KG1 (cell line): ENCODE results near the gene ABHD16B.

ENCODE experiments used
- DNase-seq: peaks from one replicate; lab custom pipeline; 2025; lab: John Stamatoyannopoulos, UW

ABHD16B gene

DNA sequence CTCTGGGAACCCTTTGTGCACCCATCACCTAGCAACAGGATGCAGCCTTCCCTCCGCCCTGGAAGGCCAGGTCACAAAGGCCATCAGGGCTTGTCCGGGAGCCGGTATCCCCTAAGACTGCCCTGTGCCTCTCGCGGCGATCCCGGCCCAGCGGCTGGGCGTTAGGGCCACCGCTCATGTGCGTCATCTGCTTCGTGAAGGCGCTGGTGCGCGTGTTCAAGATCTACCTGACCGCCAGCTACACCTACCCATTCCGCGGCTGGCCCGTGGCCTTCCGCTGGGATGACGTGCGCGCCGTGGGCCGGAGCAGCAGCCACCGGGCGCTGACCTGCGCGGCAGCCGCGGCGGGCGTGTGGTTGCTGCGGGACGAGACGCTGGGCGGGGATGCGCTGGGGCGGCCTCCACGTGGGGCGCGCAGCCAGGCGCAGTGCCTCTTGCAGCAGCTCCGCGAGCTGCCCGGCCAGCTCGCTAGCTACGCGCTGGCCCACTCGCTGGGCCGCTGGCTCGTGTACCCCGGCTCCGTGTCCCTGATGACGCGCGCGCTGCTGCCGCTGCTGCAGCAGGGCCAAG lies at the start of gene ABHD16B:
Gene ABHD16B (plus strand): TSS at position 134 of the 570 bp plus-strand sequence. CDS start 43 bp downstream, at position 177.
- DNase-seq: no peak

GRCh38 chr20:63814891-63815614 lies 46.2 kb upstream of the ABHD16B start:
- no peak for DNase-seq

DNA sequence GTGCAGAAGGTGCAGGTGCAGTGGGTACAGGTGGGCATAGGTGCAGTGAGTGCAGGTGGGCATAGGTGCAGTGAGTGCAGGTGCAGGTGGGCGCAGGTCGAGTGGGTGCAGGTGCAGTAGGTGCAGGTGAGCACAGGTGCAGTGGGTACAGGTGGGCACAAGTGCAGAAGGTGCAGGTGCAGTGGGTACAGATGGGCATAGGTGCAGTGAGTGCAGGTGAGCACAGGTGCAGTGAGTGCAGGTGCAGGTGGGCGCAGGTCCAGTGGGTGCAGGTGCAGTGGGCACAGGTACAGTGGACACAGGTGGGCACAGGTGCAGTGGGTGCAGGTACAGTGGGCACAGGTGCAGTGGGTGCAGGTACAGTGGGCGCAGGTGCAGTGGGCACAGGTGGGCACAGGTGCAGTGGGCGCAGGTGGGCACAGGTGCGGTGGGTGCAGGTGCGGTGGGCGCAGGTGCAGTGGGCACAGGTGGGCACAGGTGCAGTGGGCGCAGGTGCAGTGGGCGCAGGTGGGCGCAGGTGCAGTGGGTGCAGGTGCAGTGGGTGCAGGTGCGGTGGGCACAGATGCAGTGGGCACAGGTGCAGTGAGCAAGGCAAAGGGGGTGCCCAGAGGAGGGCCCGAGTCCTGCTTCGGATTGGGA lies 45.6 kb upstream of the ABHD16B start:
- DNase-seq: no peak

DNA sequence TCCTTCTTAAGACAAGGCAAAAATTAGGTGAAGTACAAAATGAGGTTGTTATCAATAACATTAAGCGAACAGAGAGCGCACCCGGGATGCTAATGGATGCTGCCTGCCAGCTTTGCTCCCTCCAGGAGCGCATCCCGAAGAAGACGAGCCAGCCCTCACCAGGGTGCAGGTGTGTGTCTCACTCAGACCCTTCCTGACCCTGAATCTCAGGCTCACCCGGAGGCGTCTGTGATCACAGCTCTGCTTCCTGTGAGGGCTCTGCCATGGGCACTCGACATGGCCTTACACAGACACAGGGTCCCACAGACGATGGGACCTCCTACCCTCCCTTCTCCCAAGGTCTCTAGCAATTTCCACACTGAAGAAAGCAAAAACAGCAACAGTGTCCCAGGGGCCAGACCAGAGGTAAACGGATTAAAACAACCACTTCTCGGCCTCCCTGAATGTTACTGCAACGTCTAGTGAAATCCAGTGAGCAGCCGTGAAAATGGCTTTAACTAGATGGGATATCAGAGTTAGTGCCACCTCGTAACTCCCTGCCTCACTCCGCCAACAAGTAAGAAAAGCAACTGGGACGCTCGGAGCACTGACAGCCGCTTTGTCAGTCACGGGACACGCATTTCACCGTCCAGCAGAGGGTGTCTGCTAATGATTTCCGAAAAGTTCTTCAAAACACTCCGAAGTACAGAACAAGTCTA lies 41.9 kb upstream of the ABHD16B start:
- no peak for DNase-seq

GRCh38 chr20:63821811-63822210 lies 39.5 kb upstream of the ABHD16B start:
- no peak for DNase-seq

DNA sequence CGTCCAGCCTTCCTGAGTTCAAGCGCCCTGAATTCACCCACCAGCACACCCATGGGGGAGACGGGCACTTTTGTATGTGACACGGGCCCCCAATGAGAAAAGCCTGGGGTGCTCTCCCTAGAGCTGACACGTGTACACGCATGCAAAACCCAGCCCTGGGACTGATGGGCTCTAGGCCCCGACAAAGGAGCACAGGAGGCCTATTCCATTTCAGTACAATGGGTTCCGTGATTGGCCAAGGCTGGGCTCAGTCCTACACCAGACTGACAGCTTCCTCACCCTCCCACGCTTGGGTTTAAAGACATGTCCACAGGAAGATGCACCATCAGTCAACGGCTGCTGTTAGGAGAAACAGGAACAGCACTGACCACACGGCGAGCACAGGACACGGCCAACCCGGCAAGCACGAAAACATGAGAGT lies 39.0 kb upstream of the ABHD16B start:
- DNase-seq: no peak

DNA sequence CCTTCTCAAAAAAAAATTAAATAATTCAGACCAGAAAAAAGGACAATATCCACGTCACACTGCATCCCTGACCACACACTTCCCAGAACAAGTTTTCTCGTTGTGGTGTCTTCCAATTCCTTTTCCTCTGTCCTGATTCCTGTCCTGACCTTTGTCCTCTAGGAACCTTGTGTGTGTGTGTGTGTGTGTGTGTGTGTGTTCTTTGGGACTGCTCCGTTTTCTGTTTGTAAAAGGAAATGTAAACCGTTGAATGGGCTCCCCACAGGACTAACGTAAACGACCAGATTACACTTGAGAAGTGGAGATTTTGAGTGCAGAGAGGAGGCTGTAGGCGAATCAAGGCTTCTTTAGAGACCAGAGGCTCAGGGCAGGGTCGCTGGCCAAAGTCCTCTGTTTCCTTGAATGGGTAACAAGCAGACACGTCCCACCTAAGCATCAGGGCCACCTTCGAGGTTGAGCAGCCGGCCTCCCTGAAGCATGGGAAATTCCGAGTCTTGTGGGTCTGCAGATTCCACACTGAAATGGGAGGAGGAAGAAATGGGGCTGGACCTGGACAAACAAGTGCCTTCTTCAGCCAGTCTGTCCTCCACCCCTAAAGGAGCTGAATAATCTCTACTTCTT lies 37.5 kb upstream of the ABHD16B start:
- no peak for DNase-seq

DNA sequence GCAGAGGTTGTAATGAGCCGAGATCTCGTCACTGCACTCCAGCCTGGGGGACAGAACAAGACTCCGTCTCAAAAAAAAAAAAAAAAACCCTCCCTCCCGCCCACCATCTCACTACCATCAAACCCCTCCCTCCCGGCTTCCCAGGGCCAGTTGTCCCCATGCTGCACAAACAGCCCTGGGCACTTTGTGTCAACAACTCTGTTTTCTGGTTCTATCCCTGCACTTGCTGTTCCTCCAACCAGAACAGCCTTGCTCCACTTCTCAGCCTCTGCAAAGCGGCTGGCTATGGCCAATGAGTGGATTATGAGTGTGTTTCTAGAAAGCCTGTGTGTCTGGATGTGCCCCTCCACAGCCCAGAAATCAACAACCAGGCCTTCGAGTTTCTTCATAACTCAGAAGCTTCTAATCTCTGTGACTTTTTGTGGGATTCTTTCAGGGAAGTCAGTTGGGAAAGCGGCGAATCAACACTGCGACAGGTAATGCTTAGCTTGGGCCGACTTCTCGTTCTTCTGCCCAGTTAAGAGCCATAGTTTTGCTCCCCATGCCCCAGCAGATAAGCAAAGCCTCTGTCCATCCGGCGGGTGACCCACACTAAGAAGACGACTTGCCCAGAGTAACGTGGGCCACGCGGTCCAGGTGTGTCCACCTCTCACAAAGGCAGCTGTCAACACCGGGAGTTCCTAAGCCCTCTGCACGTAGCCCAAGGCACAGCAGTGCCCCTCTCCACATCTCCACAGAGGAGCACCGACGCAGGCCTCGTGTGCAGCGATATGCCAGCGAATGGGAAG lies 35.8 kb upstream of the ABHD16B start:
- DNase-seq: no peak

DNA sequence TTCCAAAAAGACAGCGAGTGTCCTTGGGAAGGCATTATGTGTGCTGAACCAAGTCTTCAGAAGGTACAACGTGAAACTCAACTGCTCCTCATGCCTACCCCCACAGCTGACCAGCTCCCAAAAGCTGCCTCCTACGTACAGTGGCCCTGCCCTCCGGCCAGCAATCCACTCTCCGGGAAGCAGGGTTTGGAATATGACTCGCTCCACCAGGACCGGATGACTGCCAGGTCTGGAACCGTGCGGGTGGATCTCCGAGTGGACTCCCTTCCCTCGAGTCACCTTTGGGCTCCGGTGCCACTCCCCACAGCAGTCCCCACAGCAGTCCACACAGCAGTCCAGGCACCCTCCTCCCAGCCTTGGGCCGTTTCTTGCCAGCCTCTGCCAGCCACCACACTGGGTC lies 34.5 kb upstream of the ABHD16B start:
- DNase-seq: no peak

DNA sequence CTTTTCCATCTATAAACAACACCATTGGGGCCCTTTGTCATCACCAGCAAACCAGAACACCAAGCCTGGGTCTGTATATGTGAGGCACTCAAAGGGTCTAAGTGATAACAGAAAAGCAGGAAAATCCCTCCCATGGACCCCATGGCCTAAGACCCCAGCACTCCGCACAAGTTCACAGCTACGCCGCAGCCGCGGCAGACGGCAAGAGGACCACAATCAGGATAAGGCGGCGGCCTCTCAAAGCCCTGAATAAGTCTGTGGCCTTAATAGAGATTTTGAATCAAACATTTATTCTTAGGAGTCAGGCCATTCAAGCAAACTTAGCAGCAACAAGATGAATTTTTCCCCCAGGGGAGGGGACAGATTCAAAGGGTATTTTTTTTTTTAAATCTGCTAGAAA lies 33.2 kb upstream of the ABHD16B start:
- no peak for DNase-seq

DNA sequence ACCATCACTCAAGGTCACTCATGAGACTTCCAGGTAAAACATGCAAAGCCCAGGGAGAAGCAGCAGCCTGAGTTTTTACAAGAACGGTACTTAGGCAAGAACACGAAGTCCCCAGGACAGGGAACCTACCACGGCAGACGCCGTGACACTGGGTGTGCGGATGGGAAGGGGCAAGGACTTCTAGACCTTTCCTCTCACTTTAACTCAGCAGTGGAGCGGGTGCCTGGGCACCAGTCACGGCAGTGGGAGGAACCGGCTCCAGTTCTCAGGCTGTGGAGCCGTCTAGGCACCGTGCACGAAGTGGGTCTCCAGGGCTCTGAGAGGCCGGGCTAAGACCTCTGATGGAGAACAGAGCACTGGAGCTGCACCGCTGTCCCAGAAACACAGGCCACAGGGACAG lies 32.8 kb upstream of the ABHD16B start:
- DNase-seq: no peak

DNA sequence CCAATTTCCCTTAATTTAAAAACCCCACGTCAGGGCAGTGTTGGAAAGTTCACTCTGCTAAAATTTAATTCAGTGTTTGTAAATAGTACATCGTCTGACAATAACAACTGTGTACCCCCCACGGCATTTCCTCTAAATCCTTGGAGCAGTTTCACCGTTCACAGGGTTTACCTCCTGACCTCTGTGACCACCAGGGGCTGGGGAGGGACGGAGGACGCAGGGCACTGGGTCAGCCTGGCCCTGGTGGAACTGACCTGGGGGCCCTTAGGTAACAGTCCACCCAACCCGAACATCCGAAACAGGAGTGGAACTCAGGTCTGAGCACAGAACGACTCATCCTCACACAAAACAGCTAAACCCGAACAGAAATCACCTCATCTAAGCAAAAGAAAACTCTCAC lies 32.3 kb upstream of the ABHD16B start:
- DNase-seq: no peak

DNA sequence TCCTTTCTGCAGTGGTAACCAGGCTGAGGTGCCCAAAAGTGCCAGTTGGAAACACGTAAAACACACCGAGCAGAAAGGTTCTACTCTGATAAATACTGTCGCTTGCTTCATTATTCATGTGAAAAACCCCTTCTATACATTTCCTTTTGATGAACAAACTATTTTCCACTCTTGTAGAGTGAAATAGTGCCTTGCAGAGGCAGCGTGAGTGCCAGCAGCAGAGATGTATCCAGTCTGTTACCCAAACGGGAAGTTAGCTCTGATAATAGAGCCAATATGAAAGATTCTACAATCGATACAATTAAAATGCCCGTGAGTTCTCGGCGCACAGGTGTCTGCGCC lies 31.7 kb upstream of the ABHD16B start:
- no peak for DNase-seq

GRCh38 chr20:63829945-63830835 lies 31.1 kb upstream of the ABHD16B start:
- no peak for DNase-seq

GRCh38 chr20:63830841-63831588 lies 30.3 kb upstream of the ABHD16B start, which contains the start of gene ZBTB46:
ZBTB46 (minus strand) TSS chr20:63831264; CDS start chr20:63790757, 40,507 bp downstream.
- no peak for DNase-seq

GRCh38 chr20:63831646-63831992 lies 29.7 kb upstream of the ABHD16B start:
- DNase-seq: no peak

DNA sequence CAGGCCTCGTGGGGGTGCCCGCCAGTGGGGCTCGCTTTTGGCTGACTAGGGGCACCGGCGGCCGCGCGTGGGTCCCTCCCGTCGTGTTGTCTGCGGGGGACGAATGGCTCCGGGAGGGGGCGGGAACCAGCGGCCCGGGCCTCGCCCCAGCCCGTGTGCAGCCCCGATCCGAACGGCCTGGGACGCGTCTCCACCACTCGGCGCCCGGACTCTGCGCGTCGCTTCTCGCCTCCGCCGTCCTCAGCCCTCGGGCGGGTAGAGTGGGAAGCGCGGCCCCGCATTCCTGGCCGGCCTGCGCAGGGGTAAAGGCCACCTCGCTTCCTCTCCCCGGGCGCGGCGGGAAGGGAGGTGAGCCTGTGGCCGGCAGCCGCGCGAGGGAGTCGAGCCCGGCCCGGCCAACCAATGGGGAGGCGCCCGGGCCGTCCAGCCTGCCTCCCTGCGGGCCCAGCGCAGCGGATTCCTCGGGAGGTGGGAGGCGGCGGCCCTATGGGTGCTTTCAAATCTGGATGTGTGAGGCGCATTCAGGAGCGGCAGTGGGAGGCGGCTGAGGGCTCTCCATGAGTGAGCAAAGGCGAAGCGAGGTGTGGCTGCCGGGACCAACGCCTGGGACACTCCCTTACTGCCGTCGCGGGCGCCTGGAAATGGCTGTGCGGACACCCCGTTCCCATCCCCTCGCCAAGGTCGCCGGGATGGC lies 29.2 kb upstream of the ABHD16B start:
- DNase-seq: no peak

DNA sequence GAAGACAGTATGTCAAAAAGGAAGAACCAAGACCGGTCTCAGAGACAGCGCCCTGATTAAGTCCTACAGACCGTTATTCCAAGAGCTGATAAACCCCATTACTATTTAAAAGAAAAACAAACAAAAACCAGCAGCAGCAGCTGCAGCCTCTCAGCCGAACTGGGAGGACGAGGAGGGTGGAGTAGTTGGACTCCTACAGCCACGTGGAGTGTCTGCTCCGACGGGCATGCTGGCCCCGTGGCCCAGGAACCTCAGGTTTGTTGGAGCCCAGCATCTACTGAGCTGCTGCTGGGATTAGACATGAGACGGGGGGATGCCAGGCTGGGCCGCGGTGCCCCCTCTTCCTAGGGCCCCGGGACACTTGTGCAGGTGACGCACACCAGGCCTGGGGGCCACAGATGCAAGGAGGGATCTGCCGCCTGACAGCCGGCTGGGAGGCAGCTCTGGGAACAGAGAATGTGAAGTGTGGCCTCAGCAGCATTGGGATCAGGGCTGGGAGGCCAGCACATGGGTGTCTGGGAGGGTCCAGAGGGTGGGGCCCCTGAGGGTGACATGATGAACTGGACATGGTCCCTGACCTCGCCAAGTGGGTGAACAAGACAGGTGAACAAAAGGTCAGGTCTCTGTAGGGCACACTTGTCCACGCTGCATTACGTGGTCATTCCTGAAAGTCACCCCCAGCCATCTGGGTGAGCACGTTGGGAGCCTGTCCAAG lies 27.4 kb upstream of the ABHD16B start:
- DNase-seq: no peak

GRCh38 chr20:63834491-63834880 lies 26.8 kb upstream of the ABHD16B start:
- DNase-seq: no peak
